DMS53 treated with DMSO at 0.1 percent for 48 hours (cell line): ENCODE measurements around the gene VPS37C.
A peak's percentile ranks its signal among the peaks of the same experiment; 100 is the strongest.
"Not testable (repeated sequence)": the region's sequence is repeated elsewhere in the genome, so short reads cannot be mapped to it uniquely, and the experiment has no call there.

ENCODE experiments used
- DNase-seq: peaks from one replicate; lab custom pipeline; 2025; ENCODE audit not compliant: unreplicated experiment; lab: John Stamatoyannopoulos, UW

Gene VPS37C

DNA sequence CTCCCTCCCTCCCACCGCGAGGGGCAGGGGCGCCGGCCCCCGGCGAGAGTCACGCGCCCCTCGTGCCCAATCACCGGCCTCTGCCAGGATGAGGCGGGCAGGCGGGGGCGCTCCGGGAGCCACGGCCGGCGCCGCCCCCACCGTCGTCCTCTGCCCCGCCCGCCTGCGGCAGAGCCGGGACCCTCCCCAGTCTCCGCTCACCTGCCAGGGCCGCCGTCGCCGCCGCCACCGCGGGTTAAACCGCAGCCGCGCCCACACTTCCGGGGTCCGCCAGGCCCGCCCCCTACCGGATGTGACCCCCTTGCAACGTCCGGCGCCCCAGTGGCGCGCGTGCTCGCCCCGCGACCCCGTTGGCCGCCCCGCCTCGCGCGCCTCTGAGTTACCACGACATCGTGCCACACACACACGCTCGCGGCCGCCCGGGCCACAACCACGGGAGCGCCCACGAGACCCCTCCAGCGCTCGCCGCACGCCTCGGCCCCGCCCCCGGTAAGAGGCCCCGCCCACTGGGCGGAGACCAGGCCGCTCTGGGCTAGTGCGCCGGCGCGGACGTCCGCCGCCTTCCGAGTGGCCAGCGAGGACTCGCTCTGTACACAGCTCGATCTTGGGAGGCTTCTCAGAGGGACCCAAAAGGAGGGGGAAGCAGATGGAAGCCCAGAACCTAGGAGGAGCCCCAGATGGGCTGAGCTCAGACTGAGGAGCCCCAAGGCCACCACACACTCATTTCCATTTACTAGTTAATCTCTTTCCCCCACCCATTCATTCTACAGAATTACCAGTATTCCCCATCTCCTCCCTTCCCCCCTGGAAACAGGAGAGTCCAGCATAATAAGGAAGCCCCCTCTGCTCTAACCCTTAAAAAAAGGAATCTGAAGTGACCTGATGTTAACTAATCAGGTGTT, at the start of gene VPS37C:
TSS of gene VPS37C (minus strand) at position 237 of the 902 bp plus-strand sequence. CDS start 22,597 bp downstream, outside the sequence.
- DNase-seq: peak; percentile 65

DNA sequence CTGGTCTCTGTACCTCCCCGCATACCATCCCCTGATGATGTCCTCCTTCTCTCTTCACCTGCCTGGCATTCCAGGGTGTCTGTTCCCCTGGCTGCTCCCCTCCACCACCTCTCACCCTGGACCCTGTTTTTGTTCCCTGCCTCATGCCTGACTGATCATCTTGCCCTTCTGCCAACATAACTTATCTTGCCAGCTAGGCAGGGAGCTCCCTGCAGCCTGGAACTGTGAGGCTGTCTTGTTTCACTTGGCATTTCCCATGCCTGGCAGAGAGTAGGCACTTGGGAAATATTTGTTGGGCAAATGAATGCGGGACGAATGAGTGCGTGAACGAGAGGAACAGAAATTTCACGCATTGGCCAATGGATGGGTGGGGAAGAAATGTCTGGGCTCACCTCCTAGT, 49.4 kb upstream of the VPS37C start:
- DNase-seq: not testable (repeated sequence)

DNA sequence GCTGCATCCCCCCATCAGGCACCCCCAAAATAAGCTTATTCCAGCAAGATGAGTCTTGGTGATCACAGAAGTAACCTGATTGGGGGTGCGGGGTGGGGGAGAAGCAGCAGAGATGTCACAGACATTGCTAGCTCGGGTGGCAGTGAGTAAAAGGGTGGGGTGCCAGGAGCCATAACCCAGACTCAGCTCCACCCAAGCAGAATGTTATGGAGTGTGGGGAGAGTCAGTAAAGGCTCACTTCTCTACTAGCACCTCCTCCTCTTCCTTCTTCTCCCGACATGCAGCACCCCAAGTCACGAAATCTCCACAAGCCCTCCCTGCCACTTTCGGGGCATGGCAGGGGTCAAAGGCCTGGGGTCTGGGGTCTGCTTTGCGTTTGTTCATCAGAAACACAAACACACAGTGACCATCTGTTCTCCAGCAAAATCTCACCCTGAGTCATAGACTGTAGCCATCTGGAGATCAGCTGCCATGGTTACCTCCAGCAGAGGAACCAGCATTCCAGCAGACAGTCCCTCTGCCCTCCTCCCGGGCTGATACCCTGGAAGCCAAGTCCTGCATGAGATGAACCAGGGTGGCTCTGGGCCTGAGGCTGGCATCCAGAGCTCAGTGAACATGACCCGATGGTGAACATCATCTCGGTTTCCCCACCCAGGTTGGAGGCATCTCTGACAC, 46.5 kb upstream of the VPS37C start:
- DNase-seq: not testable (repeated sequence)

DNA sequence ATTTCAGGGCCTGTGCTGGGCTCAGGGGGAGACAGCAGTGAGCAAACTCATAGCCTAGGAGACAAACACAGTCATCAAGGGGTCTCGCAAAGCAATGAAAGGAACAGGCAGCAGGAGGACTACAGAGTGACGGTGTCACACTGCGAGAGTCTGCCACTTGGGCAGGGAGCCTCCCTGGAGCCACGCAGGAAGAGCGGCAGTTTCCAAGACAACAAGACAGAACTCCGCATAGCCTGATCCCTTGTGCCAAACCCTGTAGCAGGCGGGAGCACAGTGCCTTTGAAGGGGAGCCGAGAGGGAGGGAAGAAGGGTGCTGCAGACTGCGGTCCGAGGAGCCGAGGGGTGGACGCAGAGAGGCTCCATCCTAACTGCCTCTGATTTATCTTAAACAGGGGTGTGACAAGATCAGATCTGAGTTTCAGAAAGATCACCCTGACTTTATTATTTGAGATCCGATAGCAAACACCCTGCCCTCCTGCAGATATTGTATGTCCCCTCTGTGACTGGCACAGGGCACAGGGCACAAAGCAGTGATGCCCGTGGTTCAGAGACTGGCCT, 43.4 kb upstream of the VPS37C start:
- DNase-seq: not testable (repeated sequence)

DNA sequence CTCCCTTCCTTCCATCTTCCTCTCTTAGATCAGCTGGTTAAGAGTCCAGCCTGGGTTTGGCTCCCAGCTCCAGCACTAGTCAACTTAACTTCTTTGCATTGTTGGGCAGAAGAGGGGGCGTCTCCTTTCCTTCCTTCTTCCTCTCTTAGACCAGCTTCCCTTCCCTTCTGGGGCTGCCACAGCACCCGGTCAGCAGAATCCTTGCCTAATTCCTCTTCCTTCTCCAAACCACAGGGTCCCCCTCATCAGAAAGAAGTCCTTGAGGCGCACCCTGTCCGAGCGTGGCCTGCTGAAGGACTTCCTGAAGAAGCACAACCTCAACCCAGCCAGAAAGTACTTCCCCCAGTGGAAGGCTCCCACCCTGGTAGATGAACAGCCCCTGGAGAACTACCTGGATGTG, 42.6 kb upstream of the VPS37C start:
- not testable (repeated sequence) for DNase-seq

DNA sequence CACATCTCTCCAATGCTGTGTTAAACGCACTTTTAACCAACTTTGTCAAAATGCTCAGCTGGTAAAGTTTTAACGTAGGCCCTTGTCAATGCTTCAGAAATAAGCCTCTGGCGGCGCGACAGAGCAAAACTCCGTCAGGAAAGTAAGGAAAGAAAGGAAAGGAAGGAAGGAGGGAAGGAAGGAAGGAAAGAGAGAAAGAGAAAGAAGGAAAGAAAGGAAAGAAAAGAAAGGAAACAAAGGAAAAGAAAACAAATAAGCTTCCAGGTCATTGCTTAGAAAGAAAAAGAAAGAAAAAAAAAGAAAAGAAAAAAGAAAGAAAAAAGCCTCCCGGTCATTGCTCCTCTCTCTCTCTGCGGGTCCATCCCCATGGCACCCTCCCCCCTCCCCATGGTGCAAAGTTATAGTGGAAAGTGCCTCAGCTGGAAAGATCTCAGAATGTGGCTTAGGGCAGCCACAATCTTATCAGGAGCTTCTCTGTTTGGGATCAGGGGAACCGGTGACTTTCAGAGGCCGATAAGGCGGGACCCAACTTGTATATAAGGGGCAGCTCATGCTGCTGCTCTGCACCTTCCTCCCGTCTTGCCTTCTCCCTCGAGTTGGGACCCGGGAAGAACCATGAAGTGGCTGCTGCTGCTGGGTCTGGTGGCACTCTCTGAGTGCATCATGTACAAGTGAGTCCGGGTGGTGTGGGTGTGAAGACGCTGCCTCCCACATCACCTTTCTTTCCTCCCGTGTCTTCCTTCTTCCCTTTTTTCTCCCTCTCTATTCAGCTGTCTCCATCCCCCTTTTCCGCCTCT, 41.9 kb upstream of the VPS37C start, which contains the start of gene PGA3:
TSS of gene PGA3 (plus strand) at position 566 of the 797 bp plus-strand sequence. CDS start at position 616, 50 bp downstream.
- DNase-seq: not testable (repeated sequence)

DNA sequence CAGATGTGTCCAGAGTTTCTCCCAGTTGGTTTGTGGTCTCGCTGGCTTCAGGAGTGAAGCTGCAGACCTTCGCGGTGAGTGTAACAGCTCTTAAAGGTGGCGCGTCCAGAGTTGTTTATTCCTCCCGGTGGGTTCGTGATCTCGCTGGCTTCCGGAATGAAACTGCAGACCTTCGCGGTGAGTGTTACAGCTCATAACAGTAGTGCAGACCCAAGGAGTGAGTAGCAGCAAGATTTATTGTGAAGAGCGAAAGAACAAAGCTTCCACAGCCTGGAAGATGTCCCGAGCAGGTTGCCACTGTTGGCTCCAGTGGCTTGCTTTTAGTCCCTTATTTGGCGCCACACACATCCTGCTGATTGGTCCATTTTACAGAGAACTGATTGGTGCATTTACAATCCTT, 40.2 kb upstream of the VPS37C start:
- DNase-seq: no peak

DNA sequence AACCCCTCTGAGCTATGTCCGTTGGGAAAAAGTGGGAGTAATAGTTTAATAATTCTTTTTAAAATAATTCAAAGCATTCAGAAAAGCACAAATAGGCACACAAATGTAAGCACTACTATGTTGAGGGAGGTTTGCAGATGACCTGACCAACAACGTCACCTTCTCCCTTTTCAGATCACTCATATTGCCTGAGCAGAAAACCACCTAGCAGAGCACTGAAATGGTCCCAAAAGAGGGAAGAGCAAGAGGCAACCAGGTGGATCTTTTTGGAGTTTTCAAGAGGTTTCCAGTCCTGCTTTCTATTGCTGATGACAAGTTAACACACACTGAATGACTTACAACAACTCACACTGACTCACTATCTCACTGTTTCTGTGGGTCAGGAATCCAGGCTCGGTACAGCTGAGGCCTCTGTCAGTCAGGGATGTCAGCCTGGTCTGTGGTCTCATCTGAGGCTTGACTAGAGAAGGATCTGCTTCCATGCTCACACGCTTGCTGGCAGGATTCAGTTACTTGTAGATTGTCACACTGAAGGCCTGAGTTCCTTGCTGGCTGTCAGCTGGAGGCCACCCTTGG, 37.8 kb upstream of the VPS37C start:
- no peak for DNase-seq

DNA sequence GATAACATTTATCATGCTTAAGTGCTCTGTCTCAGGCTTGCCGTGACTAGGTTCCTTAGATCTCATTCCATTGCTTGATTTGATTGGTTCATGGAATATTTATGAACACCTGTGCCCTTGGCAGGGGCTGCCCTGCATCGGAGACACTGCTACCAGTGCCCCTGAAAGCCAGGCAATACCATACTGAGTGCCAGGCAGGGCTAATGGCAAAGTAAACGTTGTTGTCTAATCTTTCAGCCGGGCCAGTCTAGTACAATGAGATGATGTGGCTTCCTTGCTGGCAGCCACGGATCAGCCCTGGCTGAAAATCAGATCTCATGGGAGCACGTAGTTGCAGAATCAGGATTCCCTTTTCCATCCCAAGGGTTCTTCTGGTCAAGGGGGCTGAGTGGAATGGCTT, 37.1 kb upstream of the VPS37C start:
- DNase-seq: no peak

DNA sequence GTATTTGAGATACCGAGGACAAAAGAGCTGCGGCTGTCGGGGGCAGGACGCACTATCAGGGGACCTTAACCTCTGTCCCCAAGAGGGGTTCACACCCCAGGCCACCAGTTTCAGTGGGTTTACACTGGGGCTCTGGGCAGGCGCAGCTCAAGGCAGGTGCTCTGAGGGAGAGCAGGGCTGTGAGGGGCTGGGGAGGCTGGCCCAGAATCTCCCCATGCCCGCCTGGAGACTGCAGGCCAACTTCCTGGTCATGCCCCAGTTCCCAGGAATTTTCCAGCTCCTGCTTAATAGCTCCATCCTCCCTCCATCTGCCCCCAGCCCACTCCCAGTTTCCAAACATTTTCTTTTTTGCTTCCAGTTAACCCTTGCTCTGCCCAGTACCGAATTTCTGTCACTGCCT, 34.5 kb upstream of the VPS37C start:
- DNase-seq: no peak

DNA sequence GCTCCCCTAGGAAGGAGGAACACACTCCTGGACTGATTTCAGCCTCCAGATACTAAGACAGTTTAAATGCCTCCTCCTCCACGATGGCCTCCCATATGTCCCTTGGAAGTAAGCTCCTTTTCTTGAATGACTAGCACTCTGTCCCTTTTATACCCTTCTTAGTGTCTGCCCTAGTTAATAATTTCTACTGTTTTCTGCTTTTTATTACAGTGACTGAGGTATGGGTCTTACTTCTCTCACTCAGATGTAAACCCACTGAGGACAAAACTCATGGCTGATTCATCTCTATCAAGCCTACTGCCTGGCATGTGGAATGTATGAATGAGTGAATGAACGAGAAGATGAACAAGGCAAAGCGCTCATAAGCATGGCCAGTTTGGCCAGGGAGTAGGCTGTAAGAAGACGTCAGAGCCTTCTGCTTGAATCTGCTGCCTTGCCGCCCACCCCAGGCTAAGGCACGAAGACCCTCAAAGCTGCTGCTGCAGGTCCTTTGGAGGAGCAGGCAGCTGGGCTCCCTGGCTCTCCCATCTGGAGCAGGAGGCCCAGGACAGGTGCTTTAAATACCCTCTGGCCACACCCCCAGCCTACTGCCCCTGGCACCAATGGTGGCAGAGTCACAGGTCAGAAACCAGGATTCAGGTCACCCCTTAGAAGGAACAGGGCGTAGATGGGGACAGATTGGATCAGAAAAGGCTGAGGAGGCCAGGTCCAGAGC, 33.9 kb upstream of the VPS37C start:
- DNase-seq: no peak

DNA sequence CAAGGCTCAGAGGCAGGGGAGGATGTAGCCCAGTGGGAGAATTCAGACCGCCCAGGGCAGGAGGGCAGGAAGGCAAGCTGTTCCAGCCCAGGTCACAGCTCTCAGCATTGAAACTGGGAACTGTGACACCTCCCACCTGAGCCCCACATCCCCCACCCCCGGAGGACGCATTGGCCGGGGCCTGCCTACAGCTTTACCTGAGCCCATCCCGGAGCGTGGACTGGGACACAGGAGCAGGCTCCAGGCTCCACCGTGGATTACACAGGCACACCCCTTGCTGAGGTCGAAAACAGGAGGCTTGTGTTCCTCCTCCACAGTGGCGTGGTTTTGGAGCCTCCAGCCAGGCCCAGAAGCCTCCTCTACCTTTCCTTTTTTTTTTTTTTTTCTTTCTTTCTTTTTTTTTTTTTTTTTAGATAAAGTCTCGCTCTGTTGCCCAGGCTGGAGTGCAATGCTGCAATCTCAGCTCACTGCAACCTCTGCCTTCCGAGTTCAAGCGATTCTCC, 33.0 kb upstream of the VPS37C start:
- DNase-seq: no peak

DNA sequence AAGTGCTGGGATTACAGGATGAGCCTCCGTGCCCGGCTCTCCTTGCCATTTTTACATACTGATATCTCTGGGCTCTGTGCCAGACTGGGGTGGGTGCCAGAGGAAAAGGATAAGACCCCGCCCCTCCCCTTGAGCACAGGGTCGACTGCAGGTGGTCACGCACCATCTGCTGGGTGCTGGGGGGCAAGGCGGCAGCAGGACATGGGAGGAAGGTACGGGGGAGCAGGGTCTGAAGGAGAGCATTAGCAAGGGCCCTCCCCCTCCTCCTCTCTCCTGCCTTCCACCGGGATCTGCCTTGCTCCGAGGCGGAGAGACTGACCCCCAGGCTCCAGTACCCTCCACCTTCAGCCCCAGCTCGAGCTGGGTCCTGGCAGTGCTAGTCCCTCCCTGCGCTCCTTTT, 32.4 kb upstream of the VPS37C start:
- no peak for DNase-seq

DNA sequence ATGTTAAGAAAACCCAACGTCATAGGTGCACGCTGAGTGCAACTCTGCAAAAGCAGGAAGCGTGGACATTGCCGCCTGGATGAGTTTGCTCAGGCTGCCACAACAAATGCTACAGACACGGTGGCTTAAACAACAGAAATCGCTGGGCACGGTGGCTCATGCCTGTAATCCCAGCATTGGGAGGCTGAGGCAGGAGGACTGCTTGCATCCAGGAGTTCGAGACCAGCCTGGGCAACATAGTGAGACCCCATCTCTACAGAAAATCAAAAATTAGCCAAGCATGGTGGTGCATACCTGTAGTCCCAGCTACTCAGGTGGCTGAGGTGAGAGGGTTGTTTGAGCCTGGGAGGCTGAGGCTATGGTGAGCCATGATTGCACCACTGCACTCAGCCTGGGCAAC, 28.7 kb upstream of the VPS37C start:
- DNase-seq: no peak

DNA sequence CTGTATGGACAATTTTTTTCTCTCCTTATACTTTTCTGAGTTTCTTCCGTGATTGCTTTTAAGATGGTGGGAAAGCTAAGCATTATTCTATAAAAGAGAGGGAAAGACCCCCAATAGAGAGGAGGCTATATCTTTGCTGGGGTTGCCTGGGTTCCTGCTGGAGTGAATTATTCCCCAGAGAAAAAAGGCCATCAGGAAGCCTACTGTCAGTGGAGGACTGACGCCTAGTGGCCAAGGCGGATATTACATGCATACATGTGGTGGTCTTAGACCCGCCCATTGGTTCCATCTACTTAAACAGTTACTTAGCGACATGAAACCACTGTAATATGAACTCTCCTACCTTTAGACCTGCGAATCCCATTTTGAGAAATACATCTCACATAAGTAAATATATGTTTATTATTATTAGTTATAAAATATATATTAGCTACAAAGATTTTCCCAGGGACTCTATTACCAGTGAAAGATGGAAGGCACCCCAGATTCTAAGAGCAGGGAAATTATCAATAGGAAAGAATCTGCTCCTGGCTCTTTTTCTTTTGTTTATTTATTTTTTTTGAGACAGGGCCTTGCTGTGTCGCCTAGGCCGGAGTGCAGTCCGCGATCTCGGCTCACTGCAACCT, 26.4 kb upstream of the VPS37C start:
- DNase-seq: peak; percentile 53

DNA sequence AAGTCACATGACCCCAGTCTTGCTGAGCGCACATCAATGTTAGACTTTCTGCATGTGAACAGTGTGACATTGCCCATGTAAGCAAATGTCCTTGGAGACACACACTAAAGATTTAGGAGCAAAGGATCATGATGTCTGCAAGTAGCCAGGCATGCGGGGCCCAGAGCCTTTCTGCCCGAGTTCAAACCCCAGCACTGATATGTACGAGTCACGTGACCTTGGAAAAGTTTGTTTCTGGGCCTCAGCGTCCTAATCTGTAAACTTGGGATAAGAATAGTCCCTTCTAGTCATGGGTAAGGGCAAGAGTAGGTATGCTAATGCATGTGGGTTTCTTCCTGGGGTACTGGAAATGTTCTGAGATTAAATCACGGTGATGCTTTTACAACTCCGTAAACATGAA, 25.3 kb upstream of the VPS37C start:
- no peak for DNase-seq

DNA sequence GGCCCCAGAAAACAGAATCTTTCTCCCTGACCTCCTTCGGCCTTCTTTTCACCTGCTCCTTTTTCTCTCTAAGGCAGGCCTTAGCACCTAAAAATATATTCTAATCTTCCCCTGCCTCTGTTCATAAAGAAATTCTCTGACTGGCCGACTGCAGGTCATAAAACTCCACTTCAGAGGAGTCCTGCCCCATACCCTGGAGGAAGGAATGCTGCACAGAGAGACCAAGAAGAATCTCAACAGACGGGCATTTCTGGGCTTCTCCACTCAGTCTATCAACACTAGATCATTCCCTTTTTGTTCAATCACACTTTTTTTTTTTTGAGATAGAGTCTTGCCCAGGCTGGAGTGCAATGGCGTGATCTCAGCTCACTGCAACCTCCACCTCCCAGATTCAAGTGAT, 22.4 kb upstream of the VPS37C start:
- DNase-seq: no peak

DNA sequence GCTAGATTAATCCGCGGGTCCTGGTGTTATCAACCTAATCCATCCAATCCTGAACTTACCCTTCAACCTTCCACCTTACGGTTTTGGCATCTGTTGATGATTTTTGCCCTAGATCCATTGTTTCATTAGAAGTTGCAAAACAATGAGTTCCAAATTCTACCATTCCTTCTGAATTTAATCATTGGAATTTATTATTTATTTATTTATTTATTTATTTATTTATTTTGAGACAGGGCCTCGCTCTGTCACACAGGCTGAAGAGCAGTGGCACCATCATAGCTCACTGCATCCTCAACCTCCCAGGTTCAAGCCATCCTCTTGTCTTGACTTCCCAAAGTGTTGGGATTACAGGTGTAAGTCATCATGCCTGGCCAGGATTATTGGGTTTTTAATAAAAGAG, 20.3 kb upstream of the VPS37C start:
- DNase-seq: no peak

DNA sequence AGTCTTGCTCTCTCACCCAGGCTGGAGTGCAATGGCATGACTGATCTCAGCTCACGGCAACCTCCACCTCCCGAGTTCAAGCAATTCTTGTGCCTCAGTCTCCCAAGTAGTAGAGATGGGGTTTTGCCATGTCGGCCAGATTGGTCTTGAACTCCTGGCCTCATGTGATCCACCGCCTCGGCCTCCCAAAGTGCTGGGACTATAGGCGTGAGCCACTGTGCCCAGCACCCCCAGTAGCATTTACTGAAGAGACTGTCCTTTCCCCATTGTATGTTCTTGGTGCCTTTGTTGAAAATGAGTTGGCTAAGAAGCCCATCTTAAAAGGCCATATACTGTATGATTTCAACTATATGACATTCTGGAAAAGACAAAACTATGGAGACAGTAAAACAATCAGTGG, 19.0 kb upstream of the VPS37C start:
- DNase-seq: not testable (repeated sequence)
